Choroid plexus epithelial cell (primary cell): ENCODE results near the gene MARK2.

Experiments used
- DNase-seq: peaks from one replicate; pipeline ENCODE4 v3.0.0-alpha.2; 2010; ENCODE audit warnings: low read depth
- H3K4me3 ChIP-seq: 2 replicates; pipeline ENCODE4 v1.5.1; 2011; ENCODE audit warnings: low read depth, mild to moderate bottlenecking, control low read depth, low read length, moderate library complexity
- CTCF ChIP-seq: conservative IDR thresholded peaks from 2 replicates; pipeline ENCODE4 v1.5.1; 2011; ENCODE audit warnings: low read depth, mild to moderate bottlenecking, control low read depth, inconsistent platforms, low read length, moderate library complexity

MARK2 gene

GRCh38 chr11:63907063-63907462 lies 68.2 kb downstream of the MARK2 start:
- no peak overlapping the region for H3K4me3 ChIP-seq
- no peak for TF ChIP-seq CTCF
- peak; percentile 15 for DNase-seq

- TF ChIP-seq CTCF, result no peak
- H3K4me3 ChIP-seq, result no peak overlapping the region
- no peak for DNase-seq
Measured at GRCh38 chr11:63907808-63908530, 69.1 kb downstream of the MARK2 start.

GRCh38 chr11:63908631-63909401 lies 69.9 kb downstream of the MARK2 start:
- DNase-seq, result no peak

GRCh38 chr11:63909591-63910506 lies 70.9 kb downstream of the MARK2 start:
- TF ChIP-seq CTCF, result no peak
- no peak overlapping the region for H3K4me3 ChIP-seq
- no peak for DNase-seq

More at GRCh38 chr11:63908631-63909401, 69.9 kb downstream of the MARK2 start:
- no peak for TF ChIP-seq CTCF
- H3K4me3 ChIP-seq, result no peak overlapping the region

- TF ChIP-seq CTCF, result no peak
- DNase-seq, result no peak
Measured at GRCh38 chr11:63910675-63911074, 71.8 kb downstream of the MARK2 start.

GRCh38 chr11:63911440-63911839 lies 72.5 kb downstream of the MARK2 start:
- no peak for DNase-seq
- no peak for TF ChIP-seq CTCF
- H3K4me3 ChIP-seq, result no peak overlapping the region

More at GRCh38 chr11:63910675-63911074, 71.8 kb downstream of the MARK2 start:
- H3K4me3 ChIP-seq, result no peak overlapping the region
